ENCODE results near the gene DES.

DNA sequence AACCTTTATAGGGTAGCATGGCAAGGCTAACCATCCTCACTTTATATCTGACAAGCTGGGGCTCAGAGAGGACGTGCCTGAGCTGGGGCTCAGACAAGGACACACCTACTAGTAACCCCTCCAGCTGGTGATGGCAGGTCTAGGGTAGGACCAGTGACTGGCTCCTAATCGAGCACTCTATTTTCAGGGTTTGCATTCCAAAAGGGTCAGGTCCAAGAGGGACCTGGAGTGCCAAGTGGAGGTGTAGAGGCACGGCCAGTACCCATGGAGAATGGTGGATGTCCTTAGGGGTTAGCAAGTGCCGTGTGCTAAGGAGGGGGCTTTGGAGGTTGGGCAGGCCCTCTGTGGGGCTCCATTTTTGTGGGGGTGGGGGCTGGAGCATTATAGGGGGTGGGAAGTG, 1.2 kb upstream of the DES start:
- TF ChIP-seq SIN3A (IDR thresholded peaks at IDR 0.05; ENCODE audit: low read depth) (no peak), POLR2A (IDR thresholded peaks at IDR 0.05; ENCODE audit: borderline replicate concordance, extremely low read depth, insufficient read depth, insufficient read length) (no peak), YY1 (IDR thresholded peaks at IDR 0.05; ENCODE audit: extremely low read depth, insufficient replicate concordance, low read depth, low read length) (no peak), JUND (IDR thresholded peaks at IDR 0.05) (no peak), POLR2AphosphoS5 (IDR thresholded peaks at IDR 0.05; ENCODE audit: low read depth, low read length) (no peak), RAD21 (IDR thresholded peaks at IDR 0.05; ENCODE audit: low read depth) (no peak), EGR1 (IDR thresholded peaks at IDR 0.05; ENCODE audit: low read depth) (no peak)
- TF ChIP-seq, protein P1, sequence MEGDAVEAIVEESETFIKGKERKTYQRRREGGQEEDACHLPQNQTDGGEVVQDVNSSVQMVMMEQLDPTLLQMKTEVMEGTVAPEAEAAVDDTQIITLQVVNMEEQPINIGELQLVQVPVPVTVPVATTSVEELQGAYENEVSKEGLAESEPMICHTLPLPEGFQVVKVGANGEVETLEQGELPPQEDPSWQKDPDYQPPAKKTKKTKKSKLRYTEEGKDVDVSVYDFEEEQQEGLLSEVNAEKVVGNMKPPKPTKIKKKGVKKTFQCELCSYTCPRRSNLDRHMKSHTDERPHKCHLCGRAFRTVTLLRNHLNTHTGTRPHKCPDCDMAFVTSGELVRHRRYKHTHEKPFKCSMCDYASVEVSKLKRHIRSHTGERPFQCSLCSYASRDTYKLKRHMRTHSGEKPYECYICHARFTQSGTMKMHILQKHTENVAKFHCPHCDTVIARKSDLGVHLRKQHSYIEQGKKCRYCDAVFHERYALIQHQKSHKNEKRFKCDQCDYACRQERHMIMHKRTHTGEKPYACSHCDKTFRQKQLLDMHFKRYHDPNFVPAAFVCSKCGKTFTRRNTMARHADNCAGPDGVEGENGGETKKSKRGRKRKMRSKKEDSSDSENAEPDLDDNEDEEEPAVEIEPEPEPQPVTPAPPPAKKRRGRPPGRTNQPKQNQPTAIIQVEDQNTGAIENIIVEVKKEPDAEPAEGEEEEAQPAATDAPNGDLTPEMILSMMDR (IDR thresholded peaks at IDR 0.05 in 2 of 3, conservative IDR thresholded peaks at IDR 0.05 in 1 of 3; ENCODE audit: borderline replicate concordance in 1 of 3, insufficient read depth in 1 of 3, low read depth in 2 of 3, low read length in 2 of 3): no peak
- TF ChIP-seq, protein P2, sequence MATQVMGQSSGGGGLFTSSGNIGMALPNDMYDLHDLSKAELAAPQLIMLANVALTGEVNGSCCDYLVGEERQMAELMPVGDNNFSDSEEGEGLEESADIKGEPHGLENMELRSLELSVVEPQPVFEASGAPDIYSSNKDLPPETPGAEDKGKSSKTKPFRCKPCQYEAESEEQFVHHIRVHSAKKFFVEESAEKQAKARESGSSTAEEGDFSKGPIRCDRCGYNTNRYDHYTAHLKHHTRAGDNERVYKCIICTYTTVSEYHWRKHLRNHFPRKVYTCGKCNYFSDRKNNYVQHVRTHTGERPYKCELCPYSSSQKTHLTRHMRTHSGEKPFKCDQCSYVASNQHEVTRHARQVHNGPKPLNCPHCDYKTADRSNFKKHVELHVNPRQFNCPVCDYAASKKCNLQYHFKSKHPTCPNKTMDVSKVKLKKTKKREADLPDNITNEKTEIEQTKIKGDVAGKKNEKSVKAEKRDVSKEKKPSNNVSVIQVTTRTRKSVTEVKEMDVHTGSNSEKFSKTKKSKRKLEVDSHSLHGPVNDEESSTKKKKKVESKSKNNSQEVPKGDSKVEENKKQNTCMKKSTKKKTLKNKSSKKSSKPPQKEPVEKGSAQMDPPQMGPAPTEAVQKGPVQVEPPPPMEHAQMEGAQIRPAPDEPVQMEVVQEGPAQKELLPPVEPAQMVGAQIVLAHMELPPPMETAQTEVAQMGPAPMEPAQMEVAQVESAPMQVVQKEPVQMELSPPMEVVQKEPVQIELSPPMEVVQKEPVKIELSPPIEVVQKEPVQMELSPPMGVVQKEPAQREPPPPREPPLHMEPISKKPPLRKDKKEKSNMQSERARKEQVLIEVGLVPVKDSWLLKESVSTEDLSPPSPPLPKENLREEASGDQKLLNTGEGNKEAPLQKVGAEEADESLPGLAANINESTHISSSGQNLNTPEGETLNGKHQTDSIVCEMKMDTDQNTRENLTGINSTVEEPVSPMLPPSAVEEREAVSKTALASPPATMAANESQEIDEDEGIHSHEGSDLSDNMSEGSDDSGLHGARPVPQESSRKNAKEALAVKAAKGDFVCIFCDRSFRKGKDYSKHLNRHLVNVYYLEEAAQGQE (IDR thresholded peaks at IDR 0.05; ENCODE audit: low read depth): no peak

All from HCT116 (cell line).